Trophoblast cell (in vitro differentiated cells and primary cell): ENCODE results near the gene BLOC1S3.

Source experiments
- DNase-seq, 2 donors: peaks; one replicate each; pipeline ENCODE4 v3.0.0-alpha.2; 2016
- H2AFZ ChIP-seq: 2 replicates; pipeline ENCODE4 v1.6.1; 2013; ENCODE audit warnings: low read length, moderate library complexity, mild to moderate bottlenecking; ENCODE audit not compliant: insufficient read depth, poor library complexity
- H2AK5ac ChIP-seq: 2 replicates; pipeline ENCODE4 v1.6.1; 2013; ENCODE audit warnings: mild to moderate bottlenecking, low read length
- H2BK120ac ChIP-seq: 2 replicates; pipeline ENCODE4 v1.6.1; 2013; ENCODE audit warnings: low read length, mild to moderate bottlenecking, moderate library complexity; ENCODE audit not compliant: insufficient read depth, poor library complexity
- H2BK12ac ChIP-seq: 2 replicates; pipeline ENCODE4 v1.6.1; 2013; ENCODE audit warnings: mild to moderate bottlenecking, low read length, moderate library complexity
- H2BK5ac ChIP-seq: 2 replicates; pipeline ENCODE4 v1.6.1; 2013; ENCODE audit warnings: low read length, low read depth, moderate library complexity, mild to moderate bottlenecking; ENCODE audit not compliant: poor library complexity
- H3K14ac ChIP-seq: 2 replicates; pipeline ENCODE4 v1.6.1; 2013; ENCODE audit warnings: mild to moderate bottlenecking, low read length
- H3K18ac ChIP-seq: 2 replicates; pipeline ENCODE4 v1.6.1; 2013; ENCODE audit warnings: mild to moderate bottlenecking, low read length
- H3K23ac ChIP-seq: 2 replicates; pipeline ENCODE4 v1.6.1; 2013; ENCODE audit warnings: low read length
- H3K27ac ChIP-seq: 2 replicates; pipeline ENCODE4 v1.5.1; 2013; ENCODE audit warnings: low read depth, mild to moderate bottlenecking, inconsistent platforms, low read length, moderate library complexity
- H3K27me3 ChIP-seq: 2 replicates; pipeline ENCODE4 v1.6.1; 2013; ENCODE audit warnings: inconsistent platforms, mild to moderate bottlenecking, low read length, moderate library complexity; ENCODE audit not compliant: insufficient read depth
- H3K36me3 ChIP-seq, 2 experiments: 1 replicate in 1 of 2; 2 replicates in 1 of 2; pipeline ENCODE4 v1.6.1; 2013; ENCODE audit warnings: low read length in 2 of 2, mild to moderate bottlenecking in 2 of 2, moderate library complexity in 1 of 2; ENCODE audit not compliant: insufficient read depth in 2 of 2, control insufficient read depth in 1 of 2
- H3K4ac ChIP-seq: 2 replicates; pipeline ENCODE4 v1.6.1; 2013; ENCODE audit warnings: low read depth, mild to moderate bottlenecking, low read length, moderate library complexity
- H3K4me1 ChIP-seq, 2 experiments: 1 replicate in 1 of 2; 2 replicates in 1 of 2; pipeline ENCODE4 v1.6.1; 2013; ENCODE audit warnings: low read length in 2 of 2, mild to moderate bottlenecking in 2 of 2, moderate library complexity in 1 of 2; ENCODE audit not compliant: insufficient read depth in 2 of 2, control insufficient read depth in 1 of 2
- H3K4me2 ChIP-seq: 2 replicates; pipeline ENCODE4 v1.6.1; 2013; ENCODE audit warnings: inconsistent platforms, mild to moderate bottlenecking, low read length, moderate library complexity
- H3K4me3 ChIP-seq: 2 replicates; pipeline ENCODE4 v1.5.1; 2013; ENCODE audit warnings: mild to moderate bottlenecking, low read depth, low read length, inconsistent platforms
- H3K79me1 ChIP-seq: one replicate; pipeline ENCODE4 v1.6.1; 2013; ENCODE audit warnings: low read length
- H3K79me2 ChIP-seq: 2 replicates; pipeline ENCODE4 v1.6.1; 2013; ENCODE audit warnings: low read length, mild to moderate bottlenecking; ENCODE audit not compliant: control insufficient read depth, insufficient read depth, poor library complexity
- H3K9ac ChIP-seq: 2 replicates; pipeline ENCODE4 v1.6.1; 2013; ENCODE audit warnings: mild to moderate bottlenecking, low read length
- H3K9me3 ChIP-seq: 2 replicates; pipeline ENCODE4 v1.6.1; 2013; ENCODE audit warnings: low read depth, mild to moderate bottlenecking, control low read depth, inconsistent platforms, low read length; ENCODE audit not compliant: insufficient read depth
- H4K12ac ChIP-seq: 2 replicates; pipeline ENCODE4 v1.6.1; 2013; ENCODE audit warnings: low read depth, mild to moderate bottlenecking, low read length, moderate library complexity
- H4K8ac ChIP-seq: 2 replicates; pipeline ENCODE4 v1.6.1; 2013; ENCODE audit warnings: low read depth, mild to moderate bottlenecking, low read length, moderate library complexity
- H4K91ac ChIP-seq: one replicate; pipeline ENCODE4 v1.6.1; 2013; ENCODE audit warnings: low read depth, mild to moderate bottlenecking, low read length, moderate library complexity
- WGBS: extraction: QIAGEN DNeasy Blood & Tissue Kit; methylation state at CpG from one replicate; pipeline ENCODE4 v1.1.7; 2013; ENCODE audit warnings: missing lambda C conversion rate; ENCODE audit not compliant: insufficient read length, insufficient coverage; ENCODE audit errors: extremely low coverage; 5-methylcytosine and 5-hydroxymethylcytosine counted together

The BLOC1S3 gene

DNA sequence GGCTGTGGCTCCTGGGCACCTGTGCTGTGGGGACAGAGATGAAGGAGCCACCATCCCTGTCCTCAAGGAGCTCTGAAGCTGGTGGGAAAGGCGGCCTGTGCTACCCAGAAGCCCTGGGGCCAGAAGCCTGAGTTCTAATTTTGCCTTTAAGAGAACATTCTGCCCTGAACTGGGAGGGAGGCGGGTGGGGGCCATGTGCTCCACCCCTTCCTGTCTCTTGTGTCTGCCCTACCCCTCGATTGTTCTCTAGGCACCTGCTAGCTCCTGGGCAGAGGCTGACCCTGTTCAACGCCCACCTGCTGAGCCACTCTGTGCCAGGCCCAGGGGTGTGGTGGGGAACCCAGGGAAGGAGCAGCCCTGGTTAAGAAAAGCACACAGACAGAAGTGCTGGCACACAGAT, 6.4 kb upstream of the BLOC1S3 start:
- H2AFZ ChIP-seq, result no peak overlapping the region
- H3K79me2 ChIP-seq, result no peaks in the 10 kb centered on the region
- H3K4me3 ChIP-seq, result no peak overlapping the region
- no peak overlapping the region for H3K23ac ChIP-seq
- no peak overlapping the region for H3K18ac ChIP-seq
- no peak overlapping the region for H3K9ac ChIP-seq
- no peaks in the 10 kb centered on the region for H3K27me3 ChIP-seq
- H2AK5ac ChIP-seq, result no peak overlapping the region
- no peaks in the 10 kb centered on the region for H3K36me3 ChIP-seq
- no peak for DNase-seq
- WGBS, result no CpG with 5 or more reads among the region's 4 CpGs
- peaks cover 2% of the 10 kb centered on the region for H3K9me3 ChIP-seq
- no peak overlapping the region for H3K4me2 ChIP-seq
- no peak overlapping the region for H2BK5ac ChIP-seq
- H3K4me1 ChIP-seq, result no peaks in the 10 kb centered on the region
- H4K12ac ChIP-seq, result no peak overlapping the region
- H3K27ac ChIP-seq, result no peak overlapping the region
- H2BK120ac ChIP-seq, result no peak overlapping the region
- no peak overlapping the region for H3K14ac ChIP-seq
- H2BK12ac ChIP-seq, result no peak overlapping the region
- no peak overlapping the region for H4K91ac ChIP-seq
- H3K4ac ChIP-seq, result no peak overlapping the region
- H3K79me1 ChIP-seq, result no peaks in the 10 kb centered on the region
- H4K8ac ChIP-seq, result no peak overlapping the region

GRCh38 chr19:45172611-45173208, 5.9 kb upstream of the BLOC1S3 start:
- H3K18ac ChIP-seq, result no peak overlapping the region
- no peak overlapping the region for H2BK5ac ChIP-seq
- no peak overlapping the region for H3K27ac ChIP-seq
- H2BK120ac ChIP-seq, result no peak overlapping the region
- H2AK5ac ChIP-seq, result no peak overlapping the region
- no peak overlapping the region for H3K4me2 ChIP-seq
- no peak for DNase-seq
- no peak overlapping the region for H4K8ac ChIP-seq
- no peaks in the 10 kb centered on the region for H3K79me2 ChIP-seq
- H2AFZ ChIP-seq, result no peak overlapping the region
- peaks cover 2% of the 10 kb centered on the region for H3K9me3 ChIP-seq
- no peaks in the 10 kb centered on the region for H3K4me1 ChIP-seq
- no peak overlapping the region for H3K23ac ChIP-seq
- no peak overlapping the region for H3K14ac ChIP-seq
- H3K27me3 ChIP-seq, result no peaks in the 10 kb centered on the region
- no peak overlapping the region for H4K91ac ChIP-seq
- no peak overlapping the region for H3K4ac ChIP-seq
- no peak overlapping the region for H4K12ac ChIP-seq
- H2BK12ac ChIP-seq, result no peak overlapping the region
- H3K9ac ChIP-seq, result no peak overlapping the region
- H3K36me3 ChIP-seq, result no peaks in the 10 kb centered on the region
- WGBS, result no CpG with 5 or more reads among the region's 18 CpGs
- no peak overlapping the region for H3K4me3 ChIP-seq
- no peaks in the 10 kb centered on the region for H3K79me1 ChIP-seq

- no peak overlapping the region for H3K18ac ChIP-seq
- DNase-seq, result no peak
- peaks cover 2% of the 10 kb centered on the region for H3K9me3 ChIP-seq
- H3K23ac ChIP-seq, result no peak overlapping the region
- peaks cover 5% of the 10 kb centered on the region for H3K79me1 ChIP-seq
- no peaks in the 10 kb centered on the region for H3K4me1 ChIP-seq
- H3K4ac ChIP-seq, result no peak overlapping the region
- H3K9ac ChIP-seq, result no peak overlapping the region
- WGBS, result no CpG with 5 or more reads among the region's 12 CpGs
- H4K91ac ChIP-seq, result no peak overlapping the region
- no peak overlapping the region for H3K4me3 ChIP-seq
- H3K27ac ChIP-seq, result no peak overlapping the region
- no peak overlapping the region for H2BK120ac ChIP-seq
- no peak overlapping the region for H4K12ac ChIP-seq
- peaks cover 2% of the 10 kb centered on the region for H3K79me2 ChIP-seq
- H2BK5ac ChIP-seq, result no peak overlapping the region
- no peak overlapping the region for H3K4me2 ChIP-seq
- H2AFZ ChIP-seq, result no peak overlapping the region
- no peaks in the 10 kb centered on the region for H3K36me3 ChIP-seq
- H4K8ac ChIP-seq, result no peak overlapping the region
- no peak overlapping the region for H3K14ac ChIP-seq
- no peak overlapping the region for H2AK5ac ChIP-seq
- no peak overlapping the region for H2BK12ac ChIP-seq
- no peaks in the 10 kb centered on the region for H3K27me3 ChIP-seq
Measured at GRCh38 chr19:45173816-45174215, 4.8 kb upstream of the BLOC1S3 start.

DNA sequence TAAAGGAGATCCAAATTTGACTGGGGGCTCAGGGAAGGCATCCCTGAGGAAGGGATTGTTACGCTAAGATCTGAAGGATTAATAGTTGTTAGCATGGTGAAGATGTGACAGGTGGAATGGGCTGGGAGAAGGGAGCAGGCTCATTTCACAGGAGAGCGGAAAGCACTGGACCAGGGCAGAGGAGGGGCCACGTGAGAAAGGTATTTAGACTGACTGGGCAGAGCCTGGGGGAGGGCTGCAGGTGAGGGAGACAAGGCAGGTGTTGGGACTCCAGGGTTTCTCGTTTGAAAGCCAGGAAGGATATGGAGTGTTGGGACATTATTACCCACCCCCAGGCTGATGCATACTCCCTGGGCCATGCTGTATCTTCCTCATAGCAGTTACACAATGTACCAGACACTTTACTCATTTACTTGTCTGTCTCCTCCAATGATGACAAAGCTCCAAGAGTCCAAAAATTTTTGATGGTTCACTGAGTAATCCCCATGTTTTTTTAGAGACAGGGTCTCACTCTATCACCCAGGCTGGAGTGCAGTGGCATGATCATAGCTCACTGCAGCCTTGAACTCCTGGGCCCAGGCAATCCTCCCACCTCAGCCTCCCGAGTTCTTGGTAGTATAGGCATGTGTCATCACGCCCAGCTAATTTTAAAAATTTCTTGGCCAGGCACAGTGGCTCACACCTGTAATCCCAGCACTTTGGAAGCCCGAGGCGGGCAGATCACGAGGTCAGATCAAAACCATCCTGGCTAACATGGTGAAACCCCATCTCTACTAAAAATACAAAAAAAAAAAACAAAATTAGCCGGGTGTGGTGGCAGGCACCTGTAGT, 2.9 kb upstream of the BLOC1S3 start:
- H3K4me1 ChIP-seq, result peaks cover 6 to 7% of the 10 kb centered on the region in 2 experiments
- no peak overlapping the region for H3K27ac ChIP-seq
- no peak overlapping the region for H3K4me3 ChIP-seq
- no peak overlapping the region for H2AK5ac ChIP-seq
- H3K4ac ChIP-seq, result no peak overlapping the region
- no peak overlapping the region for H4K12ac ChIP-seq
- no peaks in the 10 kb centered on the region for H3K27me3 ChIP-seq
- H3K79me1 ChIP-seq, result peaks cover 14% of the 10 kb centered on the region
- H2BK5ac ChIP-seq, result no peak overlapping the region
- no peak overlapping the region for H2BK120ac ChIP-seq
- no peak overlapping the region for H2AFZ ChIP-seq
- H3K9me3 ChIP-seq, result no peaks in the 10 kb centered on the region
- H3K23ac ChIP-seq, result no peak overlapping the region
- no peak overlapping the region for H4K91ac ChIP-seq
- H3K9ac ChIP-seq, result no peak overlapping the region
- DNase-seq, result peak; percentile 52 to 81
- H3K18ac ChIP-seq, result no peak overlapping the region
- WGBS, result no CpG with 5 or more reads among the region's 10 CpGs
- H3K79me2 ChIP-seq, result peaks cover 11% of the 10 kb centered on the region
- H3K36me3 ChIP-seq, result no peaks in the 10 kb centered on the region
- no peak overlapping the region for H2BK12ac ChIP-seq
- H4K8ac ChIP-seq, result no peak overlapping the region
- H3K14ac ChIP-seq, result no peak overlapping the region
- H3K4me2 ChIP-seq, result no peak overlapping the region
